ENCODE measurements around the gene DDA1. TPM values are rescaled to one million over a fixed set of nuclear protein-coding genes. Genes with fewer than 3 reads are reported as not detected.

DDA1 gene
- total and polyA plus RNA-seq, 2 of the 13 experiments (the other 11 are each of a cell fraction or from before 2014, with no cell fraction given), result 24.5 to 26.0 TPM

DNA sequence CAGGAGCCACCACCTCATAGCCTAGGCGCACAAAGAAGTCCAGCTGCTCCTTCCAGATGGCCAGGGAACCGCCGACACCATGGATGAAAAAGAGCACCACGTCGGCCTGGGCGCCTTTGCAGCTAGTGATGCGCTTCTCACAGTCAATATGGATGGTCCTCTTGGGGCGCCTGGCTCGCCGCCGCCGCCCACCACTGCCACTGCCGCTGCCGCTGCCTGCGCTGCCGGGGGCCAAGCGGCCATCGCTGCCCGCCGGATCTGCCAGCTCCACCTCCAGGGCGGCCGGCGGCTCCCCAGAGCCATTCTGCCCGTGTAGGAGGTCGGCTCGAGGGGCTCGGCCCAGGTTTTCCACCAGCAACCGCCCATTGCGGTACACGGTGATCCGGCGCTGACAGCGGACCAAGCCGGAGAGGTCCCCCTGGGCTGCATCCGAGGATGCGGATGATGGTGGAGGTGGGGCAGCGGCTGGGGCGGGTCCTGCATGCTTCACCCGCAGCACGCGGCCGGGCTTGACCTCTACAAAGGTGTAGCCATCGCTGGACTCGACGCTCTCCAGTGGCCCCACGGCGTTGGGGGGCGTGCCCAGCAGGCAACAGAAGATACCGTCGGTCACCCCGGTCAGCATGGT lies 8.3 kb upstream of the DDA1 start:
- Histone ChIP-seq H3K36me3 (replicated peaks in 1 of 2; ENCODE audit: control insufficient read depth in 1 of 2, insufficient read depth in 2 of 2, low read length in 2 of 2) (peaks cover 0 to 6% of the 10 kb centered on the region in 2 experiments; a peak in 1 of 5 replicates), H3K79me2 (ENCODE audit: insufficient read depth, low read length) (no peaks in the 10 kb centered on the region), H3K9ac (ENCODE audit: insufficient read depth, low read depth, low read length) (no peak overlapping the region), H4K20me1 (ENCODE audit: insufficient read depth, low read length) (no peaks in the 10 kb centered on the region), H3K4me2 (ENCODE audit: low read depth, low read length) (no peak overlapping the region), H3K4me3 (replicated peaks in 1 of 3; ENCODE audit: insufficient read depth in 1 of 3, low read depth in 2 of 3, low read length in 3 of 3) (no peak overlapping the region), H3K27me3 (ENCODE audit: control insufficient read depth in 1 of 2, insufficient read depth in 2 of 2, low read length in 2 of 2) (no peaks in the 10 kb centered on the region), H3K4me1 (ENCODE audit: insufficient read depth, low read length) (peaks cover 29% of the 10 kb centered on the region), H2AFZ (ENCODE audit: low read length) (no peak overlapping the region), H3K9me3 (ENCODE audit: low read length) (peaks cover 5% of the 10 kb centered on the region), H3K27ac (ENCODE audit: extremely low read length, insufficient read depth, low read length) (no peak overlapping the region)
- TF ChIP-seq ZSCAN22 (CRISPR knock-in tag; IDR thresholded peaks at IDR 0.05) (no peak), AGO2 (optimal IDR thresholded peaks at IDR 0.05; ENCODE audit: low read depth, low read length) (peak; percentile 29)
- ChIA-PET POLR2A (no interaction called here), CTCF (ENCODE audit: low intra/inter-chr PET ratio, low total read pairs) (no interaction called here)
- intact Hi-C loops (cut with micrococcal nuclease; ENCODE audit: unreplicated experiment) (no loop called here), in situ Hi-C loops (cut with HindIII; ENCODE audit: extremely low pct_ligation_motif_present, low pct_unique_long_range_greater_than_20kb) (no loop called here)
- ATAC-seq (no peak), FAIRE-seq (no peak), DNase-seq (ENCODE audit: low spot score) (no peak)
- WGBS (ENCODE audit: low lambda C conversion rate), result 93% methylated on average over 19 of the region's 51 CpGs
- BruUV-seq (replicated peaks), result no TSS peak

DNA sequence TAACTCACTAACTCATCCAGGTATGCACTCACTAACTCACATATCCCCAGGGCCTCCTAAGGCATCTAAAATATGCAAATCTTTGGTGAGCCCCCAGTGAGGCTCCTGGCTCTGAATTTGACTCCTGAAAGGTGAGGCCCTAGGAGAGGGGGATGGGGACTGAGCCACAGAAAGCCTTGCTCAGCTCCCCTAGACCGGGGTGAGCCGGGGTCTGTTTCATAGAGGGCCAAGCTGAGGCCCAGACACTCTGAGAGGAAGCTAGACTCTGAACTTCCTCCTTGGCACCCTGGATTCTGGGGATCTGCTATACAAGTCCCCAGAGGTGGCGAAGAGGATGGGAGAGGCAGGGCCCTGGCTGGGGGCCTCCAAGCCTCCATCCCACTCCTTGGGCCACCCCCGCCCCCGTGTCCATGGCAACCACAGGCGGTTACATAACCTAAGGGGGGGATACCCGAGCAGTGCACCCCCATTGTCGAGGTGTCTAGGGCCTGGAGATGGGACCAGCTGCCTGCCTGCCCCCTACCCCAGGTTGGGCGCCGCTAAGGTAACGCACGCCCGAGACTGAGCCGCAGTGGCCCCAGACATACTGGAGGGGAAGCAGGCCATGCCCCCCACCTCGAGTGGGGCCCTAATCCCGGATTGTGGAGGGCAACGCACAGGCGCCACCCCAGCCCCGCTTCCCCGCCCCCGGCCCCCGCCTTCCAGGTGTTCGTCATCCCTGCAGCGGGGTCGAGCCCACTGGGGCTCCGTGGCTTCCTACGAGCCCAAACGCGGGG lies 6.8 kb upstream of the DDA1 start:
- Histone ChIP-seq H3K36me3 (replicated peaks in 1 of 2; ENCODE audit: control insufficient read depth in 1 of 2, insufficient read depth in 2 of 2, low read length in 2 of 2) (peaks cover 0 to 6% of the 10 kb centered on the region in 2 experiments; a peak in 1 of 5 replicates), H3K4me3 (replicated peaks in 1 of 3; ENCODE audit: insufficient read depth in 1 of 3, low read depth in 2 of 3, low read length in 3 of 3) (peak overlapping the region; percentile 81 to 88 (median 81)), H3K9ac (ENCODE audit: insufficient read depth, low read depth, low read length) (peak overlapping the region; percentile 76), H3K4me1 (ENCODE audit: insufficient read depth, low read length) (peaks cover 33% of the 10 kb centered on the region), H3K9me3 (ENCODE audit: low read length) (peaks cover 5% of the 10 kb centered on the region), H3K79me2 (ENCODE audit: insufficient read depth, low read length) (peaks cover 3% of the 10 kb centered on the region), H3K27ac (ENCODE audit: extremely low read length, insufficient read depth, low read length) (peak overlapping the region; percentile 57), H2AFZ (ENCODE audit: low read length) (no peak overlapping the region), H3K4me2 (ENCODE audit: low read depth, low read length) (peak overlapping the region; percentile 97), H3K27me3 (ENCODE audit: control insufficient read depth in 1 of 2, insufficient read depth in 2 of 2, low read length in 2 of 2) (no peaks in the 10 kb centered on the region), H4K20me1 (ENCODE audit: insufficient read depth, low read length) (no peaks in the 10 kb centered on the region)
- no peak for FAIRE-seq
- CTCF ChIA-PET (ENCODE audit: low intra/inter-chr PET ratio, low total read pairs), result no interaction called here
- 38% methylated on average over 2 of the region's 29 CpGs for WGBS (ENCODE audit: low lambda C conversion rate)
- BruUV-seq (replicated peaks), result no TSS peak
- ATAC-seq, result peak; percentile 3
- in situ Hi-C loops (cut with HindIII; ENCODE audit: extremely low pct_ligation_motif_present, low pct_unique_long_range_greater_than_20kb) (no loop called here), intact Hi-C loops (cut with micrococcal nuclease; ENCODE audit: unreplicated experiment) (loop anchor here (1.0 kb wide), 1 partner anchor 87 kb away; the partner anchor contains the start of gene USE1)
- POLR2A ChIA-PET, result interaction anchor here (0.6 to 1.8 kb wide), 4 partner anchors 47 to 87 kb away, joined by 3 to 6 read pairs (median 4); partner anchors contain the start of gene USE1
- no peak for DNase-seq (ENCODE audit: low spot score)
- TF ChIP-seq ZFX (CRISPR knock-in tag; IDR thresholded peaks at IDR 0.05; ENCODE audit: low read depth) (no peak), TSC22D2 (CRISPR knock-in tag; IDR thresholded peaks at IDR 0.05; ENCODE audit: borderline replicate concordance) (no peak), KMT2B (CRISPR knock-in tag; IDR thresholded peaks at IDR 0.05) (0 out of 2 replicates have a peak, but pooled peaks have one; percentile 12), RFX1 (IDR thresholded peaks at IDR 0.05) (peak; percentile 32; the same call in 1 of the 2 replicates), SMC3 (IDR thresholded peaks at IDR 0.05; ENCODE audit: low read length) (no peak), NFRKB (IDR thresholded peaks at IDR 0.05) (no peak), ZNF7 (CRISPR knock-in tag; IDR thresholded peaks at IDR 0.05) (no peak), KDM5B (CRISPR knock-in tag; IDR thresholded peaks at IDR 0.05; ENCODE audit: borderline replicate concordance) (0 out of 2 replicates have a peak, but pooled peaks have one; percentile 14), CHCHD3 (CRISPR knock-in tag; IDR thresholded peaks at IDR 0.05) (no peak), ATF7-NPFF (CRISPR knock-in tag; IDR thresholded peaks at IDR 0.05; ENCODE audit: low read depth) (no peak)
- TF ChIP-seq, protein P1, sequence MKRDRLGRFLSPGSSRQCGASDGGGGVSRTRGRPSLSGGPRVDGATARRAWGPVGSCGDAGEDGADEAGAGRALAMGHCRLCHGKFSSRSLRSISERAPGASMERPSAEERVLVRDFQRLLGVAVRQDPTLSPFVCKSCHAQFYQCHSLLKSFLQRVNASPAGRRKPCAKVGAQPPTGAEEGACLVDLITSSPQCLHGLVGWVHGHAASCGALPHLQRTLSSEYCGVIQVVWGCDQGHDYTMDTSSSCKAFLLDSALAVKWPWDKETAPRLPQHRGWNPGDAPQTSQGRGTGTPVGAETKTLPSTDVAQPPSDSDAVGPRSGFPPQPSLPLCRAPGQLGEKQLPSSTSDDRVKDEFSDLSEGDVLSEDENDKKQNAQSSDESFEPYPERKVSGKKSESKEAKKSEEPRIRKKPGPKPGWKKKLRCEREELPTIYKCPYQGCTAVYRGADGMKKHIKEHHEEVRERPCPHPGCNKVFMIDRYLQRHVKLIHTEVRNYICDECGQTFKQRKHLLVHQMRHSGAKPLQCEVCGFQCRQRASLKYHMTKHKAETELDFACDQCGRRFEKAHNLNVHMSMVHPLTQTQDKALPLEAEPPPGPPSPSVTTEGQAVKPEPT (CRISPR knock-in tag; IDR thresholded peaks at IDR 0.05; ENCODE audit: low read depth), result no peak
- TF ChIP-seq, protein P2, sequence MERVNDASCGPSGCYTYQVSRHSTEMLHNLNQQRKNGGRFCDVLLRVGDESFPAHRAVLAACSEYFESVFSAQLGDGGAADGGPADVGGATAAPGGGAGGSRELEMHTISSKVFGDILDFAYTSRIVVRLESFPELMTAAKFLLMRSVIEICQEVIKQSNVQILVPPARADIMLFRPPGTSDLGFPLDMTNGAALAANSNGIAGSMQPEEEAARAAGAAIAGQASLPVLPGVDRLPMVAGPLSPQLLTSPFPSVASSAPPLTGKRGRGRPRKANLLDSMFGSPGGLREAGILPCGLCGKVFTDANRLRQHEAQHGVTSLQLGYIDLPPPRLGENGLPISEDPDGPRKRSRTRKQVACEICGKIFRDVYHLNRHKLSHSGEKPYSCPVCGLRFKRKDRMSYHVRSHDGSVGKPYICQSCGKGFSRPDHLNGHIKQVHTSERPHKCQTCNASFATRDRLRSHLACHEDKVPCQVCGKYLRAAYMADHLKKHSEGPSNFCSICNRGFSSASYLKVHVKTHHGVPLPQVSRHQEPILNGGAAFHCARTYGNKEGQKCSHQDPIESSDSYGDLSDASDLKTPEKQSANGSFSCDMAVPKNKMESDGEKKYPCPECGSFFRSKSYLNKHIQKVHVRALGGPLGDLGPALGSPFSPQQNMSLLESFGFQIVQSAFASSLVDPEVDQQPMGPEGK (CRISPR knock-in tag; IDR thresholded peaks at IDR 0.05), result peak; percentile 28; the same call in 1 of the 2 replicates
